Germinal center (tissue), 1 donor: ENCODE data around the gene SSPN.

Experiments used
- DNase-seq: peaks from one replicate; pipeline ENCODE4 v3.0.0; 2012; ENCODE audit warnings: mixed read lengths, low spot score

Gene SSPN

GRCh38 chr12:26195250-26195640, at the start of gene SSPN:
Gene SSPN (plus strand): TSS chr12:26195573. CDS start chr12:26195673, 100 bp downstream.
- peak; percentile 6 for DNase-seq

- DNase-seq, result no peak
Measured at GRCh38 chr12:26148291-26148690, 47.1 kb upstream of the SSPN start.

GRCh38 chr12:26149968-26150500, 45.3 kb upstream of the SSPN start:
- no peak for DNase-seq

GRCh38 chr12:26150736-26151450, 44.5 kb upstream of the SSPN start:
- DNase-seq, result no peak

- DNase-seq, result no peak
Measured at GRCh38 chr12:26152507-26153102, 42.8 kb upstream of the SSPN start.

GRCh38 chr12:26153421-26154154, 41.8 kb upstream of the SSPN start:
- no peak for DNase-seq

- peak; percentile 80 for DNase-seq
Measured at GRCh38 chr12:26156201-26156871, 39.0 kb upstream of the SSPN start.

GRCh38 chr12:26157001-26157400, 38.4 kb upstream of the SSPN start:
- no peak for DNase-seq

- peak; percentile 41 for DNase-seq
Measured at GRCh38 chr12:26158078-26158764, 37.2 kb upstream of the SSPN start.

- no peak for DNase-seq
Measured at GRCh38 chr12:26162174-26162573, 33.2 kb upstream of the SSPN start.

- DNase-seq, result no peak
Measured at GRCh38 chr12:26162905-26163304, 32.5 kb upstream of the SSPN start.

- no peak for DNase-seq
Measured at GRCh38 chr12:26164118-26164517, 31.3 kb upstream of the SSPN start.

- DNase-seq, result no peak
Measured at GRCh38 chr12:26172013-26172412, 23.4 kb upstream of the SSPN start.

- no peak for DNase-seq
Measured at GRCh38 chr12:26172539-26172938, 22.8 kb upstream of the SSPN start.

- DNase-seq, result no peak
Measured at GRCh38 chr12:26172946-26173552, 22.3 kb upstream of the SSPN start.

GRCh38 chr12:26176725-26177124, 18.6 kb upstream of the SSPN start:
- DNase-seq, result no peak

- no peak for DNase-seq
Measured at GRCh38 chr12:26177283-26177682, 18.1 kb upstream of the SSPN start.

- DNase-seq, result no peak
Measured at GRCh38 chr12:26179826-26180225, 15.5 kb upstream of the SSPN start.

- no peak for DNase-seq
Measured at GRCh38 chr12:26182377-26182776, 13.0 kb upstream of the SSPN start.

- DNase-seq, result no peak
Measured at GRCh38 chr12:26185532-26186320, 9.6 kb upstream of the SSPN start.
